Loucy (cell line): ENCODE measurements around the gene MVB12A.

Experiments used
- H2AFZ ChIP-seq: fragments of 200-600 bp; sonication (generic); 2 replicates; pipeline ENCODE4 v1.6.0; 2016; ENCODE audit warnings: antibody characterized with exemption, mild to moderate bottlenecking, low read length, moderate library complexity
- H3F3A ChIP-seq: fragments of 200-600 bp; 2 replicates; pipeline ENCODE4 v1.6.0; 2016; ENCODE audit warnings: antibody characterized with exemption, low read depth, mild to moderate bottlenecking
- H3K27me3 ChIP-seq: fragments of 200-600 bp; sonication (generic); 2 replicates; pipeline ENCODE4 v1.6.1; 2014; ENCODE audit warnings: low read length, mild to moderate bottlenecking; ENCODE audit not compliant: insufficient read depth, poor library complexity, severe bottlenecking
- H3K36me3 ChIP-seq: fragments of 200-600 bp; sonication (generic); 2 replicates; pipeline ENCODE4 v1.6.1; 2016; ENCODE audit warnings: low read length; ENCODE audit not compliant: insufficient read depth
- H3K4me1 ChIP-seq: fragments of 200-600 bp; sonication (generic); 2 replicates; pipeline ENCODE4 v1.5.1; 2014; ENCODE audit warnings: low read length, mild to moderate bottlenecking; ENCODE audit not compliant: insufficient read depth, poor library complexity, severe bottlenecking
- H3K4me2 ChIP-seq: fragments of 200-600 bp; sonication (generic); 2 replicates; pipeline ENCODE4 v1.6.0; 2014; ENCODE audit warnings: antibody characterized with exemption, low read length, low read depth, mild to moderate bottlenecking; ENCODE audit not compliant: poor library complexity, severe bottlenecking
- H3K4me3 ChIP-seq: fragments of 200-600 bp; sonication (generic); 2 replicates; pipeline ENCODE4 v1.5.1; 2014; ENCODE audit warnings: low read length, mild to moderate bottlenecking, mixed read lengths; ENCODE audit not compliant: poor library complexity, severe bottlenecking
- H3K79me2 ChIP-seq: fragments of 200-600 bp; sonication (generic); 2 replicates; pipeline ENCODE4 v1.6.1; 2014; ENCODE audit warnings: low read length; ENCODE audit not compliant: insufficient read depth
- H3K9ac ChIP-seq: fragments of 200-600 bp; sonication (generic); 2 replicates; pipeline ENCODE4 v1.6.0; 2014; ENCODE audit warnings: mild to moderate bottlenecking, low read depth, low read length, moderate library complexity; ENCODE audit not compliant: poor library complexity, severe bottlenecking
- H3K9me2 ChIP-seq: fragments of 200-600 bp; sonication (generic); replicated peaks from 2 replicates; pipeline ENCODE4 v1.6.1; 2016; ENCODE audit warnings: low read depth, low read length, mixed read lengths
- H3K9me3 ChIP-seq: fragments of 200-600 bp; sonication (generic); 2 replicates; pipeline ENCODE4 v1.6.1; 2014; ENCODE audit warnings: mild to moderate bottlenecking, antibody characterized with exemption, low read length, low read depth; ENCODE audit not compliant: insufficient read depth
- H4K20me1 ChIP-seq: fragments of 200-600 bp; sonication (generic); 2 replicates; pipeline ENCODE4 v1.6.0; 2014; ENCODE audit warnings: antibody characterized with exemption, low read length, mild to moderate bottlenecking; ENCODE audit not compliant: insufficient read depth, poor library complexity, severe bottlenecking
- EZH2phosphoT487 ChIP-seq: fragments of 200-600 bp; IDR thresholded peaks from 2 replicates; pipeline ENCODE4 v1.6.1; 2018; ENCODE audit warnings: antibody characterized with exemption, mild to moderate bottlenecking, moderate library complexity, borderline replicate concordance
- TF ChIP-seq, protein P1 (sequence below): fragments of 200-600 bp; sonication (generic); conservative IDR thresholded peaks from 2 replicates; pipeline ENCODE4 v1.5.1; 2014; ENCODE audit warnings: mild to moderate bottlenecking, antibody characterized with exemption, low read length

Gene MVB12A

DNA sequence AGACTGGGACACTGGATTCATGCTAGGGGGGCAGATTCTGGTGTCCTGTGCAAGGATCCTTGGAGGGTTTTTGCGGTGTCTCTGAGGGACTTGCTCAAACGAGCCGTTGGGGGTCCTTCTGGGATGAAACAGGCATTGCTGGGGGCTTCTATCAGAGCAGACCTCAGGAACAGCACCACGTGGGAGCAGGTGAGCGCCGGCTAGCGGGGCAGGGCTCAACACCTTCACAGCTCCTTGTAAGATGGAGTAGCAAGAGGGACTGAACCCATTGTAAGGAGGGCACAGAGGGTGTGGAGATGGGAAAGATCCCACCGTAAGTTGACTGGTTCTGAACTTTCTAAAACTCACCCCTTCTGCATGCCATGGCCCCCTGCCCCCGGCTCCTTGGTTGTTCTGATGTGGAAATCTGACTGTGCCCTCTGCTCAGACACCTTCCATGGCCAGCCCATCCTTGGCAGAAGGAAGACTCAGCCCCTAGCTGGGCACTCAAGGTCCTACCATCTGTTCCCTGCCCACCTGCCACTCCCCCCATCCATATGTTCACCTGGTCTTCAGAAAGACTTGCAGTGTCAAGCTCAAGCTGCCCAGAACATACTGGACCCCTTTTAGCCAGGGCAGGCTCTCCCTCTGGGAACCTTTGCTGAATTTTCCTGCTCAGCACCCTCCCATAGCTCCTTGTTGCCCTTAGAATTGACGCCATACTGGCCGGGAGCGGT lies 51.7 kb downstream of the MVB12A start:
- H3K4me3 ChIP-seq: peak overlapping the region; percentile 82
- H3F3A ChIP-seq: no peaks in the 10 kb centered on the region; the same call in 1 of the 2 replicates
- H3K27me3 ChIP-seq: no peaks in the 10 kb centered on the region
- H3K36me3 ChIP-seq: no peaks in the 10 kb centered on the region
- no peaks in the 10 kb centered on the region for H3K9me2 ChIP-seq
- no peaks in the 10 kb centered on the region for H3K9me3 ChIP-seq
- H3K4me1 ChIP-seq: peaks cover 20% of the 10 kb centered on the region
- TF ChIP-seq EZH2phosphoT487: no peak
- TF ChIP-seq, protein P1, sequence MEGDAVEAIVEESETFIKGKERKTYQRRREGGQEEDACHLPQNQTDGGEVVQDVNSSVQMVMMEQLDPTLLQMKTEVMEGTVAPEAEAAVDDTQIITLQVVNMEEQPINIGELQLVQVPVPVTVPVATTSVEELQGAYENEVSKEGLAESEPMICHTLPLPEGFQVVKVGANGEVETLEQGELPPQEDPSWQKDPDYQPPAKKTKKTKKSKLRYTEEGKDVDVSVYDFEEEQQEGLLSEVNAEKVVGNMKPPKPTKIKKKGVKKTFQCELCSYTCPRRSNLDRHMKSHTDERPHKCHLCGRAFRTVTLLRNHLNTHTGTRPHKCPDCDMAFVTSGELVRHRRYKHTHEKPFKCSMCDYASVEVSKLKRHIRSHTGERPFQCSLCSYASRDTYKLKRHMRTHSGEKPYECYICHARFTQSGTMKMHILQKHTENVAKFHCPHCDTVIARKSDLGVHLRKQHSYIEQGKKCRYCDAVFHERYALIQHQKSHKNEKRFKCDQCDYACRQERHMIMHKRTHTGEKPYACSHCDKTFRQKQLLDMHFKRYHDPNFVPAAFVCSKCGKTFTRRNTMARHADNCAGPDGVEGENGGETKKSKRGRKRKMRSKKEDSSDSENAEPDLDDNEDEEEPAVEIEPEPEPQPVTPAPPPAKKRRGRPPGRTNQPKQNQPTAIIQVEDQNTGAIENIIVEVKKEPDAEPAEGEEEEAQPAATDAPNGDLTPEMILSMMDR: no peak
- no peak overlapping the region for H2AFZ ChIP-seq
- H4K20me1 ChIP-seq: no peaks in the 10 kb centered on the region
- peaks cover 3% of the 10 kb centered on the region; the same call in 1 of the 2 replicates for H3K79me2 ChIP-seq
- H3K4me2 ChIP-seq: peak overlapping the region; percentile 78
- peak overlapping the region; percentile 59 for H3K9ac ChIP-seq

DNA sequence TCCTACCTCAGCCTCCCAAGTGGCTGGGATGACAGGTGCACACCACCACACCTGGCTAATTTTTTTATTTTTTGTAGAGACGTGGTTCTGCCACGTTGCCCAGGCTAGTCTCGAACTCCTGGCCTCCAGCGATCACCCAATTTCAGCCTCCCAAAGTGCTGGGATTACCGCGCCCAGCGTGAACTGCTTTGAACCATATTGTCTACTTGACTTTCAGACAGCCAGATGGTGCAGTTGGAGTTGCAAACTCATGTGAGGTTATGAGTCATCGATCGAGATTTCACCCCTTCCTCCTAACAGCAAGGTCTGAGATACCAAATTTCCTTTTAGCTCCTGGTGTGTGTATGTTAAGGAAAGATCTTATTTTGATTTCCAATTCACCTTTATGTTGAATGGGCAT lies 53.2 kb downstream of the MVB12A start:
- H3F3A ChIP-seq: no peaks in the 10 kb centered on the region; the same call in 1 of the 2 replicates
- H4K20me1 ChIP-seq: no peaks in the 10 kb centered on the region
- H3K4me2 ChIP-seq: peak overlapping the region; percentile 31
- H3K79me2 ChIP-seq: peaks cover 3% of the 10 kb centered on the region; the same call in 1 of the 2 replicates
- H3K27me3 ChIP-seq: no peaks in the 10 kb centered on the region
- H3K4me3 ChIP-seq: no peak overlapping the region
- TF ChIP-seq, protein P1: no peak
- TF ChIP-seq EZH2phosphoT487: no peak
- peaks cover 20% of the 10 kb centered on the region for H3K4me1 ChIP-seq
- H3K9ac ChIP-seq: no peak overlapping the region
- no peak overlapping the region for H2AFZ ChIP-seq
- no peaks in the 10 kb centered on the region for H3K9me2 ChIP-seq
- H3K9me3 ChIP-seq: no peaks in the 10 kb centered on the region
- no peaks in the 10 kb centered on the region for H3K36me3 ChIP-seq
